PFSK-1 (cell line): ENCODE data around the gene KCNH1.

Experiments used
- POLR2AphosphoS5 ChIP-seq: IDR thresholded peaks from 2 replicates; pipeline ENCODE4 v1.6.1; 2012; ENCODE audit warnings: low read depth, mild to moderate bottlenecking, control low read depth, low read length, moderate library complexity
- TAF1 ChIP-seq: IDR thresholded peaks from 2 replicates; pipeline ENCODE4 v1.6.1; 2012; ENCODE audit warnings: low read length, control low read depth, borderline replicate concordance; ENCODE audit not compliant: insufficient read depth
- TF ChIP-seq, protein P1 (sequence below), 2 experiments: IDR thresholded peaks; 2 replicates each; pipeline versions ENCODE4 v1.6.1 to v1.8.0; 2011 to 2012; ENCODE audit warnings: low read depth in 2 of 2, low read length in 2 of 2, control low read depth in 1 of 2, inconsistent platforms in 1 of 2, mild to moderate bottlenecking in 1 of 2, moderate library complexity in 1 of 2; ENCODE audit not compliant: insufficient read depth in 1 of 2

GRCh38 chr1:210905365-210905904, 228.5 kb downstream of the KCNH1 start:
- TF ChIP-seq POLR2AphosphoS5 (no peak), TAF1 (no peak)
- TF ChIP-seq, protein P1, sequence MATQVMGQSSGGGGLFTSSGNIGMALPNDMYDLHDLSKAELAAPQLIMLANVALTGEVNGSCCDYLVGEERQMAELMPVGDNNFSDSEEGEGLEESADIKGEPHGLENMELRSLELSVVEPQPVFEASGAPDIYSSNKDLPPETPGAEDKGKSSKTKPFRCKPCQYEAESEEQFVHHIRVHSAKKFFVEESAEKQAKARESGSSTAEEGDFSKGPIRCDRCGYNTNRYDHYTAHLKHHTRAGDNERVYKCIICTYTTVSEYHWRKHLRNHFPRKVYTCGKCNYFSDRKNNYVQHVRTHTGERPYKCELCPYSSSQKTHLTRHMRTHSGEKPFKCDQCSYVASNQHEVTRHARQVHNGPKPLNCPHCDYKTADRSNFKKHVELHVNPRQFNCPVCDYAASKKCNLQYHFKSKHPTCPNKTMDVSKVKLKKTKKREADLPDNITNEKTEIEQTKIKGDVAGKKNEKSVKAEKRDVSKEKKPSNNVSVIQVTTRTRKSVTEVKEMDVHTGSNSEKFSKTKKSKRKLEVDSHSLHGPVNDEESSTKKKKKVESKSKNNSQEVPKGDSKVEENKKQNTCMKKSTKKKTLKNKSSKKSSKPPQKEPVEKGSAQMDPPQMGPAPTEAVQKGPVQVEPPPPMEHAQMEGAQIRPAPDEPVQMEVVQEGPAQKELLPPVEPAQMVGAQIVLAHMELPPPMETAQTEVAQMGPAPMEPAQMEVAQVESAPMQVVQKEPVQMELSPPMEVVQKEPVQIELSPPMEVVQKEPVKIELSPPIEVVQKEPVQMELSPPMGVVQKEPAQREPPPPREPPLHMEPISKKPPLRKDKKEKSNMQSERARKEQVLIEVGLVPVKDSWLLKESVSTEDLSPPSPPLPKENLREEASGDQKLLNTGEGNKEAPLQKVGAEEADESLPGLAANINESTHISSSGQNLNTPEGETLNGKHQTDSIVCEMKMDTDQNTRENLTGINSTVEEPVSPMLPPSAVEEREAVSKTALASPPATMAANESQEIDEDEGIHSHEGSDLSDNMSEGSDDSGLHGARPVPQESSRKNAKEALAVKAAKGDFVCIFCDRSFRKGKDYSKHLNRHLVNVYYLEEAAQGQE (IDR thresholded peaks at IDR 0.05; ENCODE audit: insufficient read depth in 1 of 2, low read depth in 2 of 2, low read length in 2 of 2), result no peak
